ENCODE measurements around the gene CFDP1. TPM values are rescaled to one million over a fixed set of nuclear protein-coding genes. Genes with fewer than 3 reads are reported as not detected.

CFDP1 gene
- total RNA-seq, 1 experiment from 2014 or later, result 90.3 TPM

DNA sequence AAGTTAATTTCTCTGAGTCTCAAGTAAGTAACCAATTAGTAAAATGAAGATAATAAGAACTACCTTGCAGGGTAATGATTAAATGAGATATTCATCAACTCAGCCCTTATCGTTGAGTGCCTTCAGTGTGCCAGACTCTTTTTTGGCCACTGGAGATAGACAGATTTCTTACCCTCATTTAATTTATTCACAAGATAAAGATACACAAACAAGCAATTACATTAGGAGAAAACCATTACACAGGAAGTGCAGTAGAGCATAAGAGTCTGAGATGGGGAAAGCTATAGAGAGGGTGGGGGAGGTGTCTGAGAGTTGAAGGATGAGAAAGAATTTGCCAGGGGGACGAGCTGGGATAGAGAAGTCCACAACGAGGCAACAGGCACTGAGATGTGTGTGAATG is 109.4 kb downstream of the CFDP1 start:
- Histone ChIP-seq H3K36me3 (no peaks in the 10 kb centered on the region), H3K27me3 (replicated peaks) (no peaks in the 10 kb centered on the region), H3K4me1 (replicated peaks) (peaks cover 44% of the 10 kb centered on the region), H3K9me3 (replicated peaks) (no peaks in the 10 kb centered on the region), H3K4me3 (no peak overlapping the region), H3K27ac (no peak overlapping the region)
- DNase-seq (ENCODE audit: low read depth in 1 of 2, low spot score in 2 of 2), result no peak

DNA sequence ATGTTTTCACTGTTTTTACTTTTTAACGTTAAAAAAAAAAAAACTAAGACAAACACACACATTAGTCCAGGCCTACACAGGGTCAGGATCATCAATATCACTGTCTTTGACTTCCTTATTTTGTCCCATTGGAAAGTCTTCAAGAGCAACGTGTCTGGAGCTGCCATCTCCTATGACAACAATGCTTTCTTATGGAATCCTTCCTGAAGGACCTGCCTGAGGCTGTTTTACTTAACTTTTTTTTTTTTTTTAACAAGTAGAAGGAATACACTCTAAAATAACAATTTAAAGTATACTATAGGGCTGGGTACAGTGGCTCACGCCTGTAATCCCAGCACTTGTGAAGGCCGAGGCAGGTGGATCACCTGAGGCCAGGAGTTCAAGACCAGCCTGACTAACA is 110.1 kb downstream of the CFDP1 start:
- H3K4me1 ChIP-seq (replicated peaks), result peaks cover 48% of the 10 kb centered on the region
- no peak overlapping the region for H3K4me3 ChIP-seq
- no peak overlapping the region for H3K27ac ChIP-seq
- no peak for DNase-seq (ENCODE audit: low read depth in 1 of 2, low spot score in 2 of 2)
- H3K9me3 ChIP-seq (replicated peaks), result no peaks in the 10 kb centered on the region
- no peaks in the 10 kb centered on the region for H3K27me3 ChIP-seq (replicated peaks)
- H3K36me3 ChIP-seq, result no peaks in the 10 kb centered on the region

DNA sequence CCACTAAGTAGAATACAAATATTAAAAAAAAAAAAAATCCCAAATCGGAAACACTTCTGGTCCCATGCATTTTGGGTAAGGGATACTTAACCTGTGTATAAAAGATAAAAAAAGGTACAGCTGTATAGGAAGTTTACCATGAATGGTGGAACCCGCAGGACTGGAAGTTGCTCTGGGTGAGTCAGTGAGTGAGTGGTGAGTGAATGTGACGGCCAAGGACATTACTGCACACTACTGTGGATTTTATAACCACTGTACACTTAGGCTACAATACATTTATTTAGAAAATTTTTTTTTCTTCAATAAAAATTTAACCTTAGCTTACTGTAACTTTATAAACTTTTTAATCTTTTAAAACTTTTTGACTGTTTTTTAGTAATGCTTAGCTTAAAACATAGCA is 110.6 kb downstream of the CFDP1 start:
- DNase-seq (ENCODE audit: low read depth in 1 of 2, low spot score in 2 of 2), result peak in 1 of 2 experiments; percentile 18
- no peak overlapping the region for H3K27ac ChIP-seq
- H3K4me1 ChIP-seq (replicated peaks), result peaks cover 48% of the 10 kb centered on the region
- H3K27me3 ChIP-seq (replicated peaks), result no peaks in the 10 kb centered on the region
- no peaks in the 10 kb centered on the region for H3K9me3 ChIP-seq (replicated peaks)
- no peak overlapping the region for H3K4me3 ChIP-seq
- no peaks in the 10 kb centered on the region for H3K36me3 ChIP-seq

DNA sequence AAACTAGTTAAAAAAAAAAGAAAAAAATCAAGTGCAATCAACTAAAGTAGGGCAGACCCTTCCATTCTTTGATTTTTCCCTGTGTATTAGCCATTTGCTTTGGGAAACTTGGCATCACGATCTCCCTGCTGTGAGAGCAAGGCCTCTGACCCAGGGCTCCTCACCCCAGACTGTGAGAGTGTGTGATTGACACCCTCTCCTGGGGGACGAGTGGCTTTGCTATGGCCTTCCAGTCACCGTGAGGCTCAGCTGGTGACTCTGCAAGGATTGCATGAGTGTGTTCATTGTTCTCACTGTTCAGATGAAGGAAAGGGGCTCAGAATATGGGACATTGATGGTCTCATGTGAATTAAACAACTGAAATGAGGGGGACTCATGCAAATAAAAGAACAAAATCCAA is 112.9 kb downstream of the CFDP1 start:
- H3K4me1 ChIP-seq (replicated peaks), result peaks cover 48% of the 10 kb centered on the region
- no peak overlapping the region for H3K4me3 ChIP-seq
- no peaks in the 10 kb centered on the region for H3K36me3 ChIP-seq
- peak in 1 of 2 experiments; percentile 58 for DNase-seq (ENCODE audit: low read depth in 1 of 2, low spot score in 2 of 2)
- H3K9me3 ChIP-seq (replicated peaks), result no peaks in the 10 kb centered on the region
- H3K27ac ChIP-seq, result peak overlapping the region; percentile 97
- H3K27me3 ChIP-seq (replicated peaks), result no peaks in the 10 kb centered on the region

- Histone ChIP-seq H3K27ac (peak overlapping the region; percentile 97), H3K36me3 (no peaks in the 10 kb centered on the region), H3K27me3 (replicated peaks) (no peaks in the 10 kb centered on the region), H3K4me1 (replicated peaks) (peaks cover 48% of the 10 kb centered on the region), H3K4me3 (peak overlapping the region; percentile 18), H3K9me3 (replicated peaks) (no peaks in the 10 kb centered on the region)
- DNase-seq (ENCODE audit: low read depth in 1 of 2, low spot score in 2 of 2), result peak; percentile 62 to 96
These were observed 113.5 kb downstream of the CFDP1 start for GRCh38 chr16:75319513-75320411.

DNA sequence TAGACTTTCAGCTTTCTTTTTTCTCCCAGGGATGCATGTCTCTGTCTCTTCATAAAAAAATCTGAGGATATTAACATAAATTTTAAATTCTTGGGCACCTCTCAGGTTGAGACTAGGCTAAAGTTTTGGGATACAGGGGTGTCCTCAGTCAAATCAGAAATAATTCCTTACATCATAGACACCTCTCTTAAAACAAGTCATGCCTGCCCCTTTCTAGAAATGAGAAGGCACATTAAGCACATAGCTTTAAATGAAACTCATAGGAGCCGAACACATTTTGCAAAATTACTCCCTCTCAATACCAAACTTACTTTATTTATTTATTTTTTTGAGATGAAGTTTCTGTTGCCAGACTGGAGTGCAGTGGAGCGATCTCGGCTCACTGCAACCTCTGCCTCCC is 114.6 kb downstream of the CFDP1 start:
- no peak for DNase-seq (ENCODE audit: low read depth in 1 of 2, low spot score in 2 of 2)
- no peaks in the 10 kb centered on the region for H3K9me3 ChIP-seq (replicated peaks)
- no peak overlapping the region for H3K4me3 ChIP-seq
- no peaks in the 10 kb centered on the region for H3K27me3 ChIP-seq (replicated peaks)
- H3K36me3 ChIP-seq, result no peaks in the 10 kb centered on the region
- H3K27ac ChIP-seq, result peak overlapping the region; percentile 97
- peaks cover 42% of the 10 kb centered on the region for H3K4me1 ChIP-seq (replicated peaks)

DNA sequence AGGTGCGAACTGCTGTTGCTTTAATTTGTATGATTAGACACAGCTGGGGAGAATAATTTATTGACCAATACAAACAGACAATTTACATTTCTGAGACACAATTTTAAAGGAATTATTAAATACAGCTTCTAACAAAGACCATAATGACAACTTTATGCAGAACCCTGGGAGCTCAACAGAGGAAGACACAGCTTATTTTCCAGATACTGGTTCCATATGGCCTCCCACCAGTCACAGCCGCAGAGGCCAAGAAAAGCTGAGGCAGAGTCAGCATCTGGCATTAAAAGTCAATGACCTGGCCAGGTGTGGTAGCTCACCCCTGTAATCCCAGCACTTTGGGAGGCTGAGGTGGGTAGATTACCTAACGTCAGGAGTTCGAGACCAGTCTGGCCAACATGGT is 115.8 kb downstream of the CFDP1 start:
- Histone ChIP-seq H3K27me3 (replicated peaks) (no peaks in the 10 kb centered on the region), H3K4me3 (no peak overlapping the region), H3K4me1 (replicated peaks) (peaks cover 41% of the 10 kb centered on the region), H3K9me3 (replicated peaks) (no peaks in the 10 kb centered on the region), H3K36me3 (no peaks in the 10 kb centered on the region), H3K27ac (no peak overlapping the region)
- no peak for DNase-seq (ENCODE audit: low read depth in 1 of 2, low spot score in 2 of 2)

DNA sequence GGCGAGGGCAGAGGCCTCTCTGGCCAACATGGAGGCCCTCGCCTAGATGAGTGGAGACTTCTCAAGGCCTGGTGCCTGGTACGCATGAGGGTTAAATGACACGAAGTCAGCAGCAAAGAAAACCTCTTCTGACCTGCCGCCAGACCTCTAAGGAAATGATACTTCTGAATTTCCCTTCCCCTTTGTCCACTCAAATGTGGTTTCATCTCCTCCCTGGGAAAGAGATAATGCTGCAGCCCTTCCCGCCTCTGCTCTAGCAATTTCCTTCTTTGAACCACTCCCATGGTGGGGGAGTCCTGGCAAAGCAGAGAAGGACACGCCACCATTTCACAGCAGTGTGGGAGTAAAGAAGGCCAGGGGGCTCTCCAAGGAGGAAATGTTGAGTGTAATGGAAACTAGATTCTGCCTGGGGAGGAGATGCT is 116.2 kb downstream of the CFDP1 start:
- Histone ChIP-seq H3K4me1 (replicated peaks) (peaks cover 38% of the 10 kb centered on the region), H3K9me3 (replicated peaks) (no peaks in the 10 kb centered on the region), H3K36me3 (no peaks in the 10 kb centered on the region), H3K27ac (no peak overlapping the region), H3K4me3 (no peak overlapping the region), H3K27me3 (replicated peaks) (no peaks in the 10 kb centered on the region)
- no peak for DNase-seq (ENCODE audit: low read depth in 1 of 2, low spot score in 2 of 2)

DNA sequence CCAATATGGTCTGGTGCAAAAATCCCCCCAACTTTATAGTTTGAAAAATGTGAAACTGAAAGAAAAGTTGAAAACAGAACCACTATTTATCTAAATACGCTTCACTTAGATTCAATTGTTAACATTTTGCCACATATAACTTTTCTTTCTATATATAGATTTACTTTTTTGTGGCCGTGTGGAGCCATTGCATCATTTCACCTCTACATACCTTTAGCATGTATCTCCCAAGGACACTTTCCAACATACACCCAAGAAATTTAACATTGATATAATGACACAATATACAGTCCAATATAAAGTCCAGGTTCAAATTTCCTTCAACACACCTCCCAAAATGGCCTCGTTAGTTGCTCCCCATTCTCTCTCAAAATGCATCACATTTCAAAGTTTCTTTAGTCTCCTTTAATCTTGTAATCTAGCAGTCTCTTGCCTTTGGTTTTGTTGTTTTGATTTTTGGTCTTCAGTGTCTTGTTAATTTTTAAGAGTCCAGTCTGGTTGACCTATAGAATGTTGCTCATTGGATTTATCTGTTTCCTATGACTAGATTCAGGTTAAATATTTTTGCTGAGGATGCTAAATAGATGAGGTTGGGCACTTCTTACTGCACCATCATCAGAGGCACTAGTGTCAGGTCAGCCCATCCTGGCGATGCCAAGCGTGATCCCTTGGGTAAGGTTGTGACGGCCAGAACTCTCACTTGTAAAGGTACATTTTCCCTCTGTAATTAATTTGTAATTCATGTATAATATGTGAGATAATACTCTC is 117.6 kb downstream of the CFDP1 start:
- Histone ChIP-seq H3K9me3 (replicated peaks) (no peaks in the 10 kb centered on the region), H3K36me3 (no peaks in the 10 kb centered on the region), H3K27ac (no peak overlapping the region), H3K27me3 (replicated peaks) (no peaks in the 10 kb centered on the region), H3K4me1 (replicated peaks) (peaks cover 29% of the 10 kb centered on the region), H3K4me3 (no peak overlapping the region)
- DNase-seq (ENCODE audit: low read depth in 1 of 2, low spot score in 2 of 2), result no peak

- Histone ChIP-seq H3K9me3 (replicated peaks) (no peaks in the 10 kb centered on the region), H3K36me3 (no peaks in the 10 kb centered on the region), H3K4me3 (no peak overlapping the region), H3K27me3 (replicated peaks) (no peaks in the 10 kb centered on the region), H3K27ac (no peak overlapping the region), H3K4me1 (replicated peaks) (peaks cover 9% of the 10 kb centered on the region)
- peak in 1 of 2 experiments; percentile 23 for DNase-seq (ENCODE audit: low read depth in 1 of 2, low spot score in 2 of 2)
These were observed 120.4 kb downstream of the CFDP1 start for GRCh38 chr16:75312875-75313274.

DNA sequence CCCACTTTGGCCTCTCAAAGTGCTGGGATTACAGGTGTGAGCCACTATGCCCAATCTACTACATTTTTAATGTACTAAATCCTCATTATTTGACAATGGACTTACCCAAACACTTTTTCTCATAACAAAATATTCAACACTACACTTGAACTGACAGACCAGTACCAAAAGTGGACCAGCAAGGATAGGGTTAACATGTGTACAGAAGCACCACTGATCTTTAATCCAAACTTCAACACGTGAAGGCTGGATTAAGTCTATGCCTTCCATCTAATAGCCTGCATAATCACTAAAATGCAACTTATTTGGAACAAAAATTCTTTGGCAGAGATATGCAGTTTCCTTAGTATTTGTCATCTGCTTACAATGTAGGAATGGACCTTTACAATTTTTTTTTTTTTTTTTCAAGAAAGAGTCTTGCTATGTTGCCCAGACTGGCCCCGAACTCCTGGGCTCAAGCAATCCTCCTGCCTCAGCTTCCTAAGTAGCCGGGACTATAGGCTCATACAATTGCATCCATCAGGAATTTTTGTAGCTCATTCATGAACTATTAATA is 121.8 kb downstream of the CFDP1 start:
- Histone ChIP-seq H3K9me3 (replicated peaks) (no peaks in the 10 kb centered on the region), H3K4me1 (replicated peaks) (peaks cover 15% of the 10 kb centered on the region), H3K4me3 (no peak overlapping the region), H3K27me3 (replicated peaks) (no peaks in the 10 kb centered on the region), H3K36me3 (no peaks in the 10 kb centered on the region), H3K27ac (no peak overlapping the region)
- DNase-seq (ENCODE audit: low read depth in 1 of 2, low spot score in 2 of 2), result no peak

DNA sequence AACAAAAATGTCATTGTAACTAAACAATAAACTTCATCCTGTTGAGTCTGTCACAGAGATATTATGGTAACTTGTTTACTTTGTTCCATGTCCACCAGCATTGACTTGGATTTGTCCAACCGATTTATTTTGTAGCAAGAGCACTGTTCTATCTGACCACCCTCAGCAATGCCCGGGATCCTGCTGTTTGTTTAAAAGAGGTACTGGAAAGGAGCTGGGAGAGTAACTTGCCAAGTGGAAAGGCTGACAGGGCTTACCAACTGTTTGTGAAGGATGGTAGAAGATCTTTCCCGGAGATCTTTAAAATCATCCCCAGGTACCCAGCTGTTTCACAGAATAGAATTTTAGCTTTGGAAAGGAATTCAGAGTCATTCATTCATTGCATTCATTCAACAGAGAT is 122.8 kb downstream of the CFDP1 start:
- no peak for DNase-seq (ENCODE audit: low read depth in 1 of 2, low spot score in 2 of 2)
- Histone ChIP-seq H3K4me3 (no peak overlapping the region), H3K4me1 (replicated peaks) (peaks cover 24% of the 10 kb centered on the region), H3K9me3 (replicated peaks) (no peaks in the 10 kb centered on the region), H3K36me3 (no peaks in the 10 kb centered on the region), H3K27me3 (replicated peaks) (no peaks in the 10 kb centered on the region), H3K27ac (no peak overlapping the region)

GRCh38 chr16:75309899-75310430 is 123.3 kb downstream of the CFDP1 start:
- Histone ChIP-seq H3K9me3 (replicated peaks) (no peaks in the 10 kb centered on the region), H3K4me3 (no peak overlapping the region), H3K4me1 (replicated peaks) (peaks cover 28% of the 10 kb centered on the region), H3K27me3 (replicated peaks) (no peaks in the 10 kb centered on the region), H3K36me3 (no peaks in the 10 kb centered on the region), H3K27ac (no peak overlapping the region)
- DNase-seq (ENCODE audit: low read depth in 1 of 2, low spot score in 2 of 2), result no peak

DNA sequence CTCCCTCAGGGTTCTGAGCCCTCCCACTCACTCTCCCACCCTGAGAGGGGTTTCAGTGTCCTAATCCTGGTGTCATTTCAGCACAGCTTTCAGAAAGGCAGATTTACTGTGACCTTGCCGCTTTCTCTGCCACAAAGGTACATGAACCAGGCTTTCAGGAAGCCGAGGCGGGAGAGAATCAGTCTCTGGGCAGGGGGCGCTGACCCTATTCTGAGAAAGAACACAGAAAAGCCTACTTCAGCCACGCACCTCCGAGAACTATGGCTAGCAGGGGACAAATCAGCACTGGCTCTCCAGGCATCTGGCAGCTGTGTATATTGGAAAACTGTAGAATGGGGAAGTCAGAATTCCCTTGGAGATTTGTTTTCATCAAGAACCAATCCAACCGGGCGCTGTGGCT is 124.1 kb downstream of the CFDP1 start:
- Histone ChIP-seq H3K36me3 (peaks cover 3% of the 10 kb centered on the region; the same call in 1 of the 2 replicates), H3K27ac (no peak overlapping the region), H3K4me3 (no peak overlapping the region), H3K27me3 (replicated peaks) (no peaks in the 10 kb centered on the region), H3K9me3 (replicated peaks) (no peaks in the 10 kb centered on the region), H3K4me1 (replicated peaks) (peaks cover 36% of the 10 kb centered on the region)
- no peak for DNase-seq (ENCODE audit: low read depth in 1 of 2, low spot score in 2 of 2)
